ENCODE results near the gene PARN.
A peak's percentile ranks its signal among the peaks of the same experiment; 100 is the strongest.
"Not testable (repeated sequence)": the region's sequence is repeated elsewhere in the genome, so short reads cannot be mapped to it uniquely, and the experiment has no call there.

PARN gene

DNA sequence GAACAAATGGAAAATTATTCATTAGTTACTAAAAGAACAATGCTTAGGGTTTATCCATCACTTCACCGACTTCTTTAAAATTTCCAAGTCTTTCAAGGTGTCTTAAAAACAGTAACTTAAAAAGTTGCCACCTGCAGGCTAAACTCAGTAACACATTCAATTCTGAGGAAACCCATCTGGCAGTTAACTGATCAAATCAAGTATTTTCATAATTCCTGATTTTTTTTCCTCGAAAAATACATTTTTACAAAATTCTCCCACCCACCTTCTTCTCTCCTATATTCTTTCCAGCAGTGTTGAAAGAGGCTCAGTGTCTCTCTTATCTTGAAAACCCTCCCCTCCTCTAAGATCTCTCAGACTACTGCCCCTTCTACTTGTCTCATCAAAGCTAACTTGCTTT lies 29.9 kb downstream of the PARN start:
- no peak for TF ChIP-seq FOXP2 (optimal IDR thresholded peaks at IDR 0.05; ENCODE audit: control extremely low read depth, extremely low read length, insufficient read depth)
- no peak for TF ChIP-seq EZH2 (IDR thresholded peaks at IDR 0.05)
- TF ChIP-seq POLR2AphosphoS5 (IDR thresholded peaks at IDR 0.05; ENCODE audit: borderline replicate concordance, low read depth, low read length), result no peak
- DNase-seq (ENCODE audit: low read depth, low spot score), result no peak
- Histone ChIP-seq H3K9me3 (ENCODE audit: low read depth, low read length) (no peaks in the 10 kb centered on the region), H3K36me3 (ENCODE audit: insufficient read depth, low read length) (peaks cover 41% of the 10 kb centered on the region; the same call in 1 of the 2 replicates), H3K9ac (ENCODE audit: insufficient read length) (no peak overlapping the region), H3K27ac (no peak overlapping the region), H3K4me3 (no peak overlapping the region)

DNA sequence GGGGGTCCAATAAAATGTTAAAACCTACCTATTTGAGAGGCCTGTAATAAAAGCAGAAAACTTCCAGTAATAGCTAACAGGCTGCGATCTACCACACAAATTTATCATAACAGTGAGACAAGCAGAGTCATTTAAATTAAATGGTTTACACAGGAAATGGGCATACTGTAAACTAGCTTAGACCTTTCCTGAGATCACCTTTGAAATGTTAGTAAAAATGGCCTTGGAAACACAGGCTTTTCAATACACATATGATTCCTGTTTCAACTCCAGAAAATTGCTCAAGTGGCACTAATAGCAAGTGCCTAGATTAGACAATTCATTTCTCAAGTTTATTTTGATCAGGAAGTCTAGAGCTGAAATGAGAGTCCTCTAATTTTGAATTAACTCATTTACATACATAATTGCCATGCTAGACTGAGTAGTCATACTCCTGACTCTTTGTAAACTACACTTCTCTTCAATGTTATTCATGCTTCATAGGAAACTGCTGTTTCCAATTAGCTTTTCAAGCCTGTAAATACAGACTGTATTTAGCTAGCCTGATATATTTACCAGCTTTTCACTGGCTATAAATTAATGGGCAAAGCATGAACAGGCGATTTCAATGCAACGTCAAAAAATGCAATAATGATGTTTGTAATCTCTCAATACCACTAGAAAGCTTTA lies 43.3 kb downstream of the PARN start:
- DNase-seq (ENCODE audit: low read depth, low spot score), result peak; percentile 6
- H3K9ac ChIP-seq (ENCODE audit: insufficient read length), result no peak overlapping the region
- H3K4me3 ChIP-seq, result peak overlapping the region; percentile 16; the same call in 1 of the 2 replicates
- peak overlapping the region; percentile 73 for H3K27ac ChIP-seq
- TF ChIP-seq EZH2 (IDR thresholded peaks at IDR 0.05) (no peak), POLR2AphosphoS5 (IDR thresholded peaks at IDR 0.05; ENCODE audit: borderline replicate concordance, low read depth, low read length) (no peak), FOXP2 (optimal IDR thresholded peaks at IDR 0.05; ENCODE audit: control extremely low read depth, extremely low read length, insufficient read depth) (peak; percentile 87)
- peaks cover 68% of the 10 kb centered on the region for H3K36me3 ChIP-seq (ENCODE audit: insufficient read depth, low read length)
- no peaks in the 10 kb centered on the region for H3K9me3 ChIP-seq (ENCODE audit: low read depth, low read length)

GRCh38 chr16:14585287-14585686 lies 44.8 kb downstream of the PARN start:
- no peak for DNase-seq (ENCODE audit: low read depth, low spot score)
- H3K36me3 ChIP-seq (ENCODE audit: insufficient read depth, low read length), result peaks cover 76% of the 10 kb centered on the region
- H3K9me3 ChIP-seq (ENCODE audit: low read depth, low read length), result no peaks in the 10 kb centered on the region
- no peak overlapping the region for H3K9ac ChIP-seq (ENCODE audit: insufficient read length)
- H3K4me3 ChIP-seq, result no peak overlapping the region
- no peak for TF ChIP-seq FOXP2 (optimal IDR thresholded peaks at IDR 0.05; ENCODE audit: control extremely low read depth, extremely low read length, insufficient read depth)
- TF ChIP-seq POLR2AphosphoS5 (IDR thresholded peaks at IDR 0.05; ENCODE audit: borderline replicate concordance, low read depth, low read length), result no peak
- TF ChIP-seq EZH2 (IDR thresholded peaks at IDR 0.05), result no peak
- no peak overlapping the region for H3K27ac ChIP-seq

DNA sequence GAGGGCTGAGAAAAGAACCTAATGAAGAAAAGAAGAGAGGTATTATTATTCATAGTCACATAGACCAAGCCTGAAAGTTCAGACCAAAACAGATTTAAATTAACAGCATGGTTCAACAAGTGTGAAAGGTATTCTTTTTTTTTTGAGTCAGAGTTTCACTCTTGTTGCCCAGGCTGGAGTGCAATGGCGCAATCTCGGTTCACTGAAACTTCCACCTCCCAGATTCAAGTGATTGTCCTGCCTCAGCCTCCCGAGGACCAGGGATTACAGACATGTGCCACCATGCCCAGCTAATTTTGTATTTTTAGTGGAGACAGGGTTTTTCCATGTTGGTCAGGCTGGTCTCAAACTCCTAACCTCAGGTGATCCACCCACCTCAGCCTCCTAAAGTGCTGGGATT lies 49.1 kb downstream of the PARN start:
- H3K36me3 ChIP-seq (ENCODE audit: insufficient read depth, low read length), result peaks cover 84% of the 10 kb centered on the region
- not testable (repeated sequence) for H3K27ac ChIP-seq; H3K9me3 ChIP-seq (ENCODE audit: low read depth, low read length); H3K4me3 ChIP-seq; DNase-seq (ENCODE audit: low read depth, low spot score); H3K9ac ChIP-seq (ENCODE audit: insufficient read length)

DNA sequence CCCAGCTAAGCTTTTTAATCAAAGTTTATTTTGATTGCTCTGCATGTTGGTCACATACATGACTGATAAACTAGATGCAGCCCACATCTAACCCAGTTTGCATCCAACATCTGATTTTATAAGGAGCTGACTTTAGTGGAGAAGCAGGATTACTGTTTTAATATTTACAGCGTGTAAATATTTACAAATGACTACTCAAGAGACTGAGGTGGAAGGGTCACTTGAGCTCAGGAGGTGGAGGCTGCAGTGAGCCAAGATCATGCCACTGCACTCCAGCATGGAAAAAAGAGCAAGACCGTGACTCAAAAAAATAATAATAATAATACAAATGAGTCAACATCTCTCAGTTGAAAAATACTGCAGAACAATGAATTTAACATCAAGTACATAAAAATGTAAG lies 50.8 kb downstream of the PARN start:
- no peak overlapping the region for H3K9ac ChIP-seq (ENCODE audit: insufficient read length)
- H3K9me3 ChIP-seq (ENCODE audit: low read depth, low read length), result no peaks in the 10 kb centered on the region
- no peak overlapping the region for H3K4me3 ChIP-seq
- peaks cover 79% of the 10 kb centered on the region for H3K36me3 ChIP-seq (ENCODE audit: insufficient read depth, low read length)
- DNase-seq (ENCODE audit: low read depth, low spot score), result no peak
- TF ChIP-seq POLR2AphosphoS5 (IDR thresholded peaks at IDR 0.05; ENCODE audit: borderline replicate concordance, low read depth, low read length), result no peak
- no peak for TF ChIP-seq FOXP2 (optimal IDR thresholded peaks at IDR 0.05; ENCODE audit: control extremely low read depth, extremely low read length, insufficient read depth)
- TF ChIP-seq EZH2 (IDR thresholded peaks at IDR 0.05), result no peak
- H3K27ac ChIP-seq, result no peak overlapping the region

DNA sequence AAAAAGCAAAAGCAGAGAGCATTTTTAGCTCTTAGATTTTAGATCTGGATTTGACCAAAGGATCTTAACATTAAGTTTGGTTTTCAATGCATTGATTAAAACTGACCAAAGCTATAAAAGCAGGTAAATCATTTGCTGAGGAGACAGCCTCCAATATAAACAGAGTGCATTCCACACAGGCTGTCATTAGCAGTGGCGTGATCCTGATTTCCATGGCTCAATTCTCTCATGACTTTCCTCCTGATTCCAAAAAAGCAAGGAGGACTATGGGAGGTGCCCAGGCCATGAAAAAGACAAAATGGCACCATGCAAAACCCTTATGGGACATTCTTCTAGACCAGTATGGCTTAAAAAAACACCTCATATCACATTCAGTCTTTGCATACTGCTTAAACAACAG lies 53.5 kb downstream of the PARN start:
- Histone ChIP-seq H3K9ac (ENCODE audit: insufficient read length) (no peak overlapping the region), H3K27ac (no peak overlapping the region), H3K9me3 (ENCODE audit: low read depth, low read length) (no peaks in the 10 kb centered on the region), H3K36me3 (ENCODE audit: insufficient read depth, low read length) (peaks cover 53% of the 10 kb centered on the region), H3K4me3 (no peak overlapping the region)
- TF ChIP-seq FOXP2 (optimal IDR thresholded peaks at IDR 0.05; ENCODE audit: control extremely low read depth, extremely low read length, insufficient read depth) (no peak), EZH2 (IDR thresholded peaks at IDR 0.05) (no peak)
- no peak for DNase-seq (ENCODE audit: low read depth, low spot score)

DNA sequence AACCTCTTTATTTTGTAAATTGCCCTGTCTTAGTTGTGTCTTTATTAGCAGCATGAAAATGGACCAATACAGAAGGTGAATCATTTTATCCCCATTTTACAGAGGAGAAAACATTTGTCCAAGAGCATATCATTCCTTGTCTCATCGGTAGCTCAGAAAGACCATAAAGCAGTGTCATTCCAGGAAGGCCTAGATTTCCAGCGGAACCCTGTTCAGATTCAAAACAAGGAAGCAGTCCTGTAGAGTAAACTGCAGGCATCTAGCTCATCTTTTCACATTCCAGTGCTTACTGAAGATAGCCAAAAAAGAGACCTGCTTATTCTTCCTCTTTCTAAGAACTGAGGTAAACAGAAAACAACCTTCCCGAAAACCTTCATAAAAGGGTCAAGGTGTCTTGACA lies 54.0 kb downstream of the PARN start:
- Histone ChIP-seq H3K4me3 (no peak overlapping the region), H3K36me3 (ENCODE audit: insufficient read depth, low read length) (peaks cover 49% of the 10 kb centered on the region), H3K27ac (no peak overlapping the region), H3K9me3 (ENCODE audit: low read depth, low read length) (no peaks in the 10 kb centered on the region), H3K9ac (ENCODE audit: insufficient read length) (no peak overlapping the region)
- DNase-seq (ENCODE audit: low read depth, low spot score), result no peak
- TF ChIP-seq FOXP2 (optimal IDR thresholded peaks at IDR 0.05; ENCODE audit: control extremely low read depth, extremely low read length, insufficient read depth), result no peak
- no peak for TF ChIP-seq POLR2AphosphoS5 (IDR thresholded peaks at IDR 0.05; ENCODE audit: borderline replicate concordance, low read depth, low read length)
- TF ChIP-seq EZH2 (IDR thresholded peaks at IDR 0.05), result no peak

- H3K9ac ChIP-seq (ENCODE audit: insufficient read length); H3K9me3 ChIP-seq (ENCODE audit: low read depth, low read length); H3K4me3 ChIP-seq; H3K27ac ChIP-seq; DNase-seq (ENCODE audit: low read depth, low spot score): not testable (repeated sequence)
- H3K36me3 ChIP-seq (ENCODE audit: insufficient read depth, low read length), result peaks cover 37% of the 10 kb centered on the region
Measured at GRCh38 chr16:14574698-14575415, 55.2 kb downstream of the PARN start.

DNA sequence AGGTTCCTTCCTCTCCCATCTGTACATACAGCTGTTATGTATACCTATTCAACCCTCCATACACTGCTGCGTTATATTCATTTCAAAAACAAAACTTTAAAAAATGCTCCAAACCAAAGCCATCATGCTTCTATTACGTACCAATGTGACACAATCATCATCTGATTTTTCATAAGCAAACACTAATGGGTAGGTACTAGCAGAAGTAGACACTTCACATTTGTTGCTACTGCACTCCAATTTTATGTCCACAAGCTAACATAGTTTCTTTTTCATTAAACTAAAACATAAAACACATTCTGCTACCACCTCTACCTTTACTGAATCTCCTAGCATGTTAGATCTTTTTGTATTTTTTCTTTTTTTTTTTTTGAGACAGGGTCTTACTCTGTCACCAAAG lies 57.5 kb downstream of the PARN start:
- H3K4me3 ChIP-seq, result no peak overlapping the region
- no peak overlapping the region for H3K27ac ChIP-seq
- peaks cover 21% of the 10 kb centered on the region for H3K36me3 ChIP-seq (ENCODE audit: insufficient read depth, low read length)
- TF ChIP-seq FOXP2 (optimal IDR thresholded peaks at IDR 0.05; ENCODE audit: control extremely low read depth, extremely low read length, insufficient read depth) (no peak), POLR2AphosphoS5 (IDR thresholded peaks at IDR 0.05; ENCODE audit: borderline replicate concordance, low read depth, low read length) (no peak), EZH2 (IDR thresholded peaks at IDR 0.05) (no peak)
- H3K9me3 ChIP-seq (ENCODE audit: low read depth, low read length), result no peaks in the 10 kb centered on the region
- H3K9ac ChIP-seq (ENCODE audit: insufficient read length), result no peak overlapping the region
- no peak for DNase-seq (ENCODE audit: low read depth, low spot score)
